ENCODE data around the gene NCOA5. TPM values are rescaled to one million over a fixed set of nuclear protein-coding genes. Genes with fewer than 3 reads are reported as not detected.
"Not testable (repeated sequence)": the region's sequence is repeated elsewhere in the genome, so short reads cannot be mapped to it uniquely, and the experiment has no call there.

Gene NCOA5
- total RNA-seq, 1 donor from 2014 or later: 34.9 TPM

- Mint-ChIP-seq H3K36me3 (ENCODE audit: low read depth, unreplicated experiment) (no peaks in the 10 kb centered on the region), H3K4me1 (ENCODE audit: unreplicated experiment) (no peaks in the 10 kb centered on the region), H3K27ac (ENCODE audit: unreplicated experiment) (no peak overlapping the region), H3K9me3 (ENCODE audit: unreplicated experiment) (no peaks in the 10 kb centered on the region), H3K4me3 (ENCODE audit: unreplicated experiment) (no peak overlapping the region), H3K27me3 (ENCODE audit: unreplicated experiment) (no peaks in the 10 kb centered on the region)
- TF ChIP-seq CTCF (IDR thresholded peaks at IDR 0.05; ENCODE audit: unreplicated experiment): no peak
- DNase-seq (ENCODE audit: low spot score): no peak
Observed at GRCh38 chr20:46101957-46102356, 12.2 kb upstream of the NCOA5 start.

- Mint-ChIP-seq H3K27ac (ENCODE audit: unreplicated experiment) (no peak overlapping the region), H3K9me3 (ENCODE audit: unreplicated experiment) (no peaks in the 10 kb centered on the region), H3K27me3 (ENCODE audit: unreplicated experiment) (no peaks in the 10 kb centered on the region), H3K4me1 (ENCODE audit: unreplicated experiment) (no peaks in the 10 kb centered on the region), H3K36me3 (ENCODE audit: low read depth, unreplicated experiment) (no peaks in the 10 kb centered on the region), H3K4me3 (ENCODE audit: unreplicated experiment) (peak overlapping the region; percentile 68)
- no peak for TF ChIP-seq CTCF (IDR thresholded peaks at IDR 0.05; ENCODE audit: unreplicated experiment)
- no peak for DNase-seq (ENCODE audit: low spot score)
Observed at GRCh38 chr20:46100988-46101387, 11.2 kb upstream of the NCOA5 start.

- not testable (repeated sequence) for H3K9me3 Mint-ChIP-seq (ENCODE audit: unreplicated experiment); DNase-seq (ENCODE audit: low spot score); H3K27ac Mint-ChIP-seq (ENCODE audit: unreplicated experiment); H3K27me3 Mint-ChIP-seq (ENCODE audit: unreplicated experiment); H3K4me1 Mint-ChIP-seq (ENCODE audit: unreplicated experiment); H3K36me3 Mint-ChIP-seq (ENCODE audit: low read depth, unreplicated experiment)
- peak overlapping the region; percentile 68 for H3K4me3 Mint-ChIP-seq (ENCODE audit: unreplicated experiment)
Observed at GRCh38 chr20:46100444-46100843, 10.7 kb upstream of the NCOA5 start.

GRCh38 chr20:46099491-46100287 is 9.9 kb upstream of the NCOA5 start:
- H3K36me3 Mint-ChIP-seq (ENCODE audit: low read depth, unreplicated experiment): no peaks in the 10 kb centered on the region
- H3K4me3 Mint-ChIP-seq (ENCODE audit: unreplicated experiment): no peak overlapping the region
- no peaks in the 10 kb centered on the region for H3K9me3 Mint-ChIP-seq (ENCODE audit: unreplicated experiment)
- no peaks in the 10 kb centered on the region for H3K27me3 Mint-ChIP-seq (ENCODE audit: unreplicated experiment)
- no peak overlapping the region for H3K27ac Mint-ChIP-seq (ENCODE audit: unreplicated experiment)
- TF ChIP-seq CTCF (IDR thresholded peaks at IDR 0.05; ENCODE audit: unreplicated experiment): no peak
- no peaks in the 10 kb centered on the region for H3K4me1 Mint-ChIP-seq (ENCODE audit: unreplicated experiment)
- DNase-seq (ENCODE audit: low spot score): peak; percentile 48

- Mint-ChIP-seq H3K36me3 (ENCODE audit: low read depth, unreplicated experiment) (peaks cover 3% of the 10 kb centered on the region), H3K27ac (ENCODE audit: unreplicated experiment) (no peak overlapping the region), H3K9me3 (ENCODE audit: unreplicated experiment) (no peaks in the 10 kb centered on the region), H3K27me3 (ENCODE audit: unreplicated experiment) (peaks cover 1% of the 10 kb centered on the region), H3K4me3 (ENCODE audit: unreplicated experiment) (no peak overlapping the region), H3K4me1 (ENCODE audit: unreplicated experiment) (peaks cover 8% of the 10 kb centered on the region)
- DNase-seq (ENCODE audit: low spot score): no peak
- TF ChIP-seq CTCF (IDR thresholded peaks at IDR 0.05; ENCODE audit: unreplicated experiment): no peak
Observed at GRCh38 chr20:46093531-46093930, 3.8 kb upstream of the NCOA5 start.

GRCh38 chr20:46091622-46092535 is 2.1 kb upstream of the NCOA5 start:
- H3K27me3 Mint-ChIP-seq (ENCODE audit: unreplicated experiment); H3K36me3 Mint-ChIP-seq (ENCODE audit: low read depth, unreplicated experiment); H3K27ac Mint-ChIP-seq (ENCODE audit: unreplicated experiment); H3K4me3 Mint-ChIP-seq (ENCODE audit: unreplicated experiment); DNase-seq (ENCODE audit: low spot score); H3K9me3 Mint-ChIP-seq (ENCODE audit: unreplicated experiment): not testable (repeated sequence)
- H3K4me1 Mint-ChIP-seq (ENCODE audit: unreplicated experiment): peaks cover 15% of the 10 kb centered on the region

Measured in endothelial cell (in vitro differentiated cells).